ENCODE measurements around the gene UBASH3A. TPM values are rescaled to one million over a fixed set of nuclear protein-coding genes. Genes with fewer than 3 reads are reported as not detected.

The UBASH3A gene
- total RNA-seq, 1 experiment from 2014 or later: 0.07 TPM

DNA sequence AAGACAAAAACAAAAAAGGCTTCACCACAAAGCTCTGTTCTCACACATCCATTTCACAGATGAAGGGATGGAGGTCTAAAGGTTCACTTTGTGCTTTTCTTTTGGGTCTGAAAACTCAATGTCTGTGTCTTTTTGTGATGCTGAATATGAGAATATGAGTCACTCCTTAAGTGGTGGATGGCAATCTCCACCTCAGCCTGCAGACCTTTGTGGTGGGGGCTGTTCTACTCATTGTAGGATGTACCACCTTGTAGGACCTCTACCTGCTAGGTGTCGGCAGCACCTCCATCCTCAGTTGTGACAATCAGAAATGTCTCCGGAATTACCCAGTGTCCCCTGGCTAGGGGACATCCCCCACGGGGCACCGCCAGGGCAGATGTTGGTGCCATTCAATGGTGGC is 42.8 kb downstream of the UBASH3A start:
- CTCF ChIA-PET: no interaction called here
- H2AFZ ChIP-seq (ENCODE audit: low read depth, low read length, poor library complexity, severe bottlenecking): no peak overlapping the region
- H3K4me3 ChIP-seq (replicated peaks in 1 of 2; ENCODE audit: low read depth in 1 of 2, low read length in 2 of 2): no peak overlapping the region
- H3K4me1 ChIP-seq (ENCODE audit: control insufficient read depth in 1 of 2, insufficient read depth in 2 of 2, low read length in 2 of 2): peaks cover 6 to 13% of the 10 kb centered on the region in 2 experiments
- H3K9me2 ChIP-seq (ENCODE audit: insufficient read depth): no peaks in the 10 kb centered on the region
- no peaks in the 10 kb centered on the region for H3K9me3 ChIP-seq (ENCODE audit: control insufficient read depth in 1 of 2, insufficient read depth in 1 of 2, low read depth in 1 of 2, low read length in 2 of 2)
- H3K36me3 ChIP-seq (ENCODE audit: control insufficient read depth in 1 of 2, insufficient read depth in 2 of 2, low read length in 2 of 2): no peaks in the 10 kb centered on the region
- H3K79me2 ChIP-seq (ENCODE audit: insufficient read depth, low read length): no peaks in the 10 kb centered on the region
- H3K9ac ChIP-seq (ENCODE audit: low read length): no peak overlapping the region
- intact Hi-C loops (cut with micrococcal nuclease): loop anchor here (5.0 kb wide), 1 partner anchor 834 kb away; no protein-coding TSS in a partner anchor
- no peak for DNase-seq (ENCODE audit: low read depth, low spot score)
- BruUV-seq (replicated peaks): no TSS peak
- RAD21 ChIA-PET (ENCODE audit: low non-redundant PET in 1 of 2, low total read pairs in 2 of 2, uncharacterized antibody in 2 of 2, unreplicated experiment in 2 of 2): no interaction called here
- no peak overlapping the region for H3K27ac ChIP-seq (ENCODE audit: low read depth, low read length)
- POLR2A ChIA-PET: no interaction called here
- TF ChIP-seq, protein P1, sequence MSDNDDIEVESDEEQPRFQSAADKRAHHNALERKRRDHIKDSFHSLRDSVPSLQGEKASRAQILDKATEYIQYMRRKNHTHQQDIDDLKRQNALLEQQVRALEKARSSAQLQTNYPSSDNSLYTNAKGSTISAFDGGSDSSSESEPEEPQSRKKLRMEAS (IDR thresholded peaks at IDR 0.05): no peak
- no peak for TF ChIP-seq POLR2A (IDR thresholded peaks at IDR 0.05; ENCODE audit: borderline replicate concordance, extremely low read depth, insufficient read depth, insufficient read length)
- TF ChIP-seq YY1 (IDR thresholded peaks at IDR 0.05; ENCODE audit: extremely low read depth, insufficient replicate concordance, low read depth, low read length): no peak
- TF ChIP-seq, protein P2, sequence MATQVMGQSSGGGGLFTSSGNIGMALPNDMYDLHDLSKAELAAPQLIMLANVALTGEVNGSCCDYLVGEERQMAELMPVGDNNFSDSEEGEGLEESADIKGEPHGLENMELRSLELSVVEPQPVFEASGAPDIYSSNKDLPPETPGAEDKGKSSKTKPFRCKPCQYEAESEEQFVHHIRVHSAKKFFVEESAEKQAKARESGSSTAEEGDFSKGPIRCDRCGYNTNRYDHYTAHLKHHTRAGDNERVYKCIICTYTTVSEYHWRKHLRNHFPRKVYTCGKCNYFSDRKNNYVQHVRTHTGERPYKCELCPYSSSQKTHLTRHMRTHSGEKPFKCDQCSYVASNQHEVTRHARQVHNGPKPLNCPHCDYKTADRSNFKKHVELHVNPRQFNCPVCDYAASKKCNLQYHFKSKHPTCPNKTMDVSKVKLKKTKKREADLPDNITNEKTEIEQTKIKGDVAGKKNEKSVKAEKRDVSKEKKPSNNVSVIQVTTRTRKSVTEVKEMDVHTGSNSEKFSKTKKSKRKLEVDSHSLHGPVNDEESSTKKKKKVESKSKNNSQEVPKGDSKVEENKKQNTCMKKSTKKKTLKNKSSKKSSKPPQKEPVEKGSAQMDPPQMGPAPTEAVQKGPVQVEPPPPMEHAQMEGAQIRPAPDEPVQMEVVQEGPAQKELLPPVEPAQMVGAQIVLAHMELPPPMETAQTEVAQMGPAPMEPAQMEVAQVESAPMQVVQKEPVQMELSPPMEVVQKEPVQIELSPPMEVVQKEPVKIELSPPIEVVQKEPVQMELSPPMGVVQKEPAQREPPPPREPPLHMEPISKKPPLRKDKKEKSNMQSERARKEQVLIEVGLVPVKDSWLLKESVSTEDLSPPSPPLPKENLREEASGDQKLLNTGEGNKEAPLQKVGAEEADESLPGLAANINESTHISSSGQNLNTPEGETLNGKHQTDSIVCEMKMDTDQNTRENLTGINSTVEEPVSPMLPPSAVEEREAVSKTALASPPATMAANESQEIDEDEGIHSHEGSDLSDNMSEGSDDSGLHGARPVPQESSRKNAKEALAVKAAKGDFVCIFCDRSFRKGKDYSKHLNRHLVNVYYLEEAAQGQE (IDR thresholded peaks at IDR 0.05; ENCODE audit: low read depth): no peak
- TF ChIP-seq ZFX (IDR thresholded peaks at IDR 0.05): no peak
- TF ChIP-seq EZH2phosphoT487 (IDR thresholded peaks at IDR 0.05; ENCODE audit: borderline replicate concordance): no peak
- TF ChIP-seq, protein P3, sequence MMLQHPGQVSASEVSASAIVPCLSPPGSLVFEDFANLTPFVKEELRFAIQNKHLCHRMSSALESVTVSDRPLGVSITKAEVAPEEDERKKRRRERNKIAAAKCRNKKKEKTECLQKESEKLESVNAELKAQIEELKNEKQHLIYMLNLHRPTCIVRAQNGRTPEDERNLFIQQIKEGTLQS (IDR thresholded peaks at IDR 0.05): no peak
- TF ChIP-seq CBX3 (IDR thresholded peaks at IDR 0.05; ENCODE audit: low read depth): no peak
- no peak for TF ChIP-seq SRF (IDR thresholded peaks at IDR 0.05; ENCODE audit: low read depth)
- TF ChIP-seq CEBPB (IDR thresholded peaks at IDR 0.05; ENCODE audit: low read depth): no peak
- TF ChIP-seq FOSL1 (IDR thresholded peaks at IDR 0.05; ENCODE audit: low read depth): no peak
- TF ChIP-seq EZH2 (IDR thresholded peaks at IDR 0.05): no peak
- no peak for TF ChIP-seq POLR2AphosphoS5 (IDR thresholded peaks at IDR 0.05; ENCODE audit: low read depth, low read length)
- H4K20me1 ChIP-seq (ENCODE audit: insufficient read depth): no peaks in the 10 kb centered on the region
- H3K27me3 ChIP-seq (ENCODE audit: insufficient read depth, low read length): no peaks in the 10 kb centered on the region
- ATAC-seq: no peak
- no peak overlapping the region for H3K4me2 ChIP-seq (ENCODE audit: low read length)

Data from HCT116 (cell line).